ENCODE results near the gene NUPR1.

DNA sequence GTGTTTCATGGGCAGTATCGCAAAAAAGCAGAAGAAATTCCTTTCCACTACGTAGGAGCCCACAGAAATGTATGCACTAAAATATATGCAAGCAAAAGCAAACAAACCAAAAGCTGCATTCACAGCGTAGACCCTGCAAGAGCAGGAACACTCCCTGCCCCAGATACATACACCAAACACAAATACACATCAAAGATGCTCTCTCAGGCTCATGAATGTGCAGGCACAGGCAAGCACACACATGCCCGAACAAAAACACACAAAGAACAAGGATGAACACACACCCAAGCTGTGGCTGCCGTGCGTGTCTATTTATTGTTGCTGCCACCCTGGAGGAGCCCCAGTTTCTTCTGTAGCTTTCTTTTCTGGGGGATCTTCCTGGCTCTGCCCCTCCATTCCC is 1.7 kb downstream of the NUPR1 start:
- TF ChIP-seq, protein P1, sequence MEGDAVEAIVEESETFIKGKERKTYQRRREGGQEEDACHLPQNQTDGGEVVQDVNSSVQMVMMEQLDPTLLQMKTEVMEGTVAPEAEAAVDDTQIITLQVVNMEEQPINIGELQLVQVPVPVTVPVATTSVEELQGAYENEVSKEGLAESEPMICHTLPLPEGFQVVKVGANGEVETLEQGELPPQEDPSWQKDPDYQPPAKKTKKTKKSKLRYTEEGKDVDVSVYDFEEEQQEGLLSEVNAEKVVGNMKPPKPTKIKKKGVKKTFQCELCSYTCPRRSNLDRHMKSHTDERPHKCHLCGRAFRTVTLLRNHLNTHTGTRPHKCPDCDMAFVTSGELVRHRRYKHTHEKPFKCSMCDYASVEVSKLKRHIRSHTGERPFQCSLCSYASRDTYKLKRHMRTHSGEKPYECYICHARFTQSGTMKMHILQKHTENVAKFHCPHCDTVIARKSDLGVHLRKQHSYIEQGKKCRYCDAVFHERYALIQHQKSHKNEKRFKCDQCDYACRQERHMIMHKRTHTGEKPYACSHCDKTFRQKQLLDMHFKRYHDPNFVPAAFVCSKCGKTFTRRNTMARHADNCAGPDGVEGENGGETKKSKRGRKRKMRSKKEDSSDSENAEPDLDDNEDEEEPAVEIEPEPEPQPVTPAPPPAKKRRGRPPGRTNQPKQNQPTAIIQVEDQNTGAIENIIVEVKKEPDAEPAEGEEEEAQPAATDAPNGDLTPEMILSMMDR (IDR thresholded peaks at IDR 0.05) = no peak
- TF ChIP-seq EP300 (IDR thresholded peaks at IDR 0.05) = no peak

Data from gastroesophageal sphincter (tissue), 3 donors.